Mucosa of stomach (tissue), 1 donor: ENCODE measurements around the gene SC5D.

Experiments
- H3K27me3 ChIP-seq: one replicate; pipeline ENCODE4 v1.7.0; 2013; ENCODE audit warnings: mild to moderate bottlenecking, low read length; ENCODE audit not compliant: control insufficient read depth, insufficient read depth
- H3K36me3 ChIP-seq: one replicate; pipeline ENCODE4 v1.7.0; 2013; ENCODE audit warnings: low read length; ENCODE audit not compliant: control insufficient read depth, insufficient read depth
- H3K4me1 ChIP-seq: one replicate; pipeline ENCODE4 v1.7.0; 2013; ENCODE audit warnings: mild to moderate bottlenecking, low read length; ENCODE audit not compliant: control insufficient read depth, insufficient read depth
- H3K4me3 ChIP-seq: one replicate; pipeline ENCODE4 v1.7.0; 2013; ENCODE audit warnings: low read length
- H3K9ac ChIP-seq: one replicate; pipeline ENCODE4 v1.7.0; 2013; ENCODE audit warnings: mild to moderate bottlenecking, low read length, moderate library complexity
- H3K9me3 ChIP-seq: one replicate; pipeline ENCODE4 v1.7.0; 2013; ENCODE audit warnings: mild to moderate bottlenecking, low read length, moderate library complexity; ENCODE audit not compliant: control insufficient read depth
- donor health status: Pancreatic carcinoma.

Gene SC5D

DNA sequence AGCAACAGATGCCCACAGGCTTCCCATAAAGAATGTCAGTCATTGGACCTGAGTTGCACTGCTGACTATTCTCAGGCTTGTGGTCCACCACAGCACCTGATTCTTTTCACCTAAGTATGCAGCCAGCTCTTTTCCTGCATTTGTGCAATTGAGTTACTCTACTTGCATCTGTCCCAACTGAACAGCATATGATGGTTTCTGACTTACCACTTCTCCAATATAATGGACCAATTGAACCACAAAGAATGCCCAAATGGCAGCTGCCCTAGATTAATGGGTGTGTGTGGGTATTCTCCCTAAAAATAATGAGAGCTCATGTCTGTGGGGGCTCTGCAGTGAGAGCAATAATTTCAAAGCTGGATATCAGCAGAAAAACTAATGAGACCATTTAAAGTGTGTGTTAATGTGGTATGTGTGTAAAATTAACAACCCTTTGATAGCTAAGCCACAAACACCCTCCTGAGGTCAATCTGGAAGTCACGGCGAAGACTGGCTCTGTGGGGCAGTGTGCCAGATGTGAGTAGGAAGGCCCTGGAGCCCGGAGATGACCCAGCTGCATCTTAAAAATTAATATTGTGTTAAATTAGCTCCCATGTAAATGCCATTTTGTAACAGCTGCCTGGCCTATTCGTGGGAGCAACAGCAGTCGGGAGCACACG, 43.8 kb downstream of the SC5D start:
- no peaks in the 10 kb centered on the region for H3K9me3 ChIP-seq
- H3K27me3 ChIP-seq: no peaks in the 10 kb centered on the region
- H3K4me3 ChIP-seq: no peak overlapping the region
- H3K4me1 ChIP-seq: no peaks in the 10 kb centered on the region
- no peak overlapping the region for H3K9ac ChIP-seq
- H3K36me3 ChIP-seq: no peaks in the 10 kb centered on the region

DNA sequence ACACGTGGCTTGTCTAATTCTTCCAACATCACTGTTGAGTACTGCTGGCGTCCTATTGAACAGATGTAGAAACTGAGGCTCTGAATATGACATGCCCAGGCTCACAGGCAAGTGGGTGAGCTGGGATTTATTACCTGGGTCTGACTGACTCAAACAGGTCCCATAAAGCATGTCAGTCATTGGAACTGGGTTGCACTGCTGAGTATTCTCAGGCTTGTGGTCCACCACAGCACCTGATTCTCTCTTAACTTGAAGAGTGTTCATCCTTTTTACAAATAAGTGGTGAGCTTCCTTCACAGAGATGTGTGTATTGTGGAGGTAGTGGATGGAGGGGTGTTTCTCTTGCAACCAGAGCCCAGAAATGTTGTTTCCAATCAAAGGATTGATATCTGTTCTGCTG, 44.5 kb downstream of the SC5D start:
- Histone ChIP-seq H3K9ac (no peak overlapping the region), H3K4me1 (no peaks in the 10 kb centered on the region), H3K27me3 (no peaks in the 10 kb centered on the region), H3K36me3 (no peaks in the 10 kb centered on the region), H3K4me3 (no peak overlapping the region), H3K9me3 (no peaks in the 10 kb centered on the region)

DNA sequence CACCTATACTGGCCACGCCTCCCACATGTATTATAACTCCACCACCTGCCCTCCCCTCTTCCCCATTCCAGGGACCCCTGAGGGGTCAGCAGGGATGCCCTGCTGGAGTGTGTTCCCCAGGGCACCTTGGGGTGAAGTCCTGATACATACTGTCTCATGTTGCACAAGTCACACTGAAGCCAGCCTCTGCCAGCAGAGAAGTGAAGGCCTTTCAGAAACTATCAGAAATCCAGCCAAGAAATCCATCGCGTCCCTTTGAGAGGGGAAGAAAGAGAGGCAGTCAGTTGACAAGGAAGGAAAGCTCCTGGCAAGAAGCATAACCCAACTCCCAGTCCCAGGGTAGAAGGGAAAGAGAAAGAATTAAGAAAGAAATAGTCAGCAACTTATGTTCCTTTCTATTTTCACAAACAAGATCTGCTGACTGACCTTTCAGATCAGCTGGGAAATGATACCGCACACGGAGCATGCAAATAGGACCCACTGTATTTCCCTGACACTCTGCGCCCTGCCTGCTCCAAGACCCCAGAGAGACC, 45.2 kb downstream of the SC5D start:
- no peaks in the 10 kb centered on the region for H3K4me1 ChIP-seq
- no peaks in the 10 kb centered on the region for H3K27me3 ChIP-seq
- H3K36me3 ChIP-seq: no peaks in the 10 kb centered on the region
- no peaks in the 10 kb centered on the region for H3K9me3 ChIP-seq
- no peak overlapping the region for H3K9ac ChIP-seq
- no peak overlapping the region for H3K4me3 ChIP-seq

DNA sequence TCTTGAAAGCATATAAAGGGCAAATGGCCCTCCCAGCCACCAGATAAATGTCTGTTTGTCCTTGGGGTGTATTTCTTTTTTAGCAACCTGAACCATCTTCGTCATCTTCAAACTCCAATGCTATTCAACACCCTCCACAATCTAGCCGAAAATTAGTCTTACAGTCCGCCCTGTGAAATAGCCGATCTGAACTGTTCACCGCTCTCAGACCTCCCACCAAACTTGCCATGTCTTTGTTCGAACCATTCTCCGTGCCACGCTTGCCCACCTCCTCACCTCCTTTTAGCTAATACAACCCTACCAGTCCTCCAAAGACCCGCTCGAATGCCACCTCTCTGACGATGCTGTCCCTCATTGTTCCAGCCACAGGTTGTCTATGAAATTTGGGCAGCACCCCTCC, 46.0 kb downstream of the SC5D start:
- Histone ChIP-seq H3K4me1 (no peaks in the 10 kb centered on the region), H3K27me3 (no peaks in the 10 kb centered on the region), H3K36me3 (no peaks in the 10 kb centered on the region)

DNA sequence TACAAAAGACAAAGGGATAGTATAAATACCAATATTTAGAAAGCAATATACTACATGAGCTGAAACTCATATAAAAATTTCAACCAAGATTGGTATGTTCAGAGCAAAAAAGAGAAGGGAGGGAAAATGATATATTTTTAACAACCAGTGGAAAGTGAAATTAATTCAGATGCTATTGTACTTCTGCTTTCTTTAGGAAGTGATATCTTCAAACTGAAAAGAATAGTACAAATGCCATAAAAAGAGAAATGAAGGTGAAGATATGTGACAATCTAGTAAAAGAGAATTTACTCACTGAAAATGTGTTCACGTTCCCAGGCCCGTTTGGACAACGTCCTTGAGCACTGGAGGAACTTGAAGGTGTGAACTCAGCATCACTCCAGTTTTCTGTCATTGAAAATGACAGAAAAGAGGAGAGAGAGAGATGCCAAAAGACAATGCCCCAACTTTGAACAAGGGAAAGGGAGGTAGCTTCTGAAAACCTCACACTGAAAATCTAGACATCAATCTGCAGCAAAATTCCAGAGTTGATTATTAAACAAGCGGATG, 47.5 kb downstream of the SC5D start:
- Histone ChIP-seq H3K36me3 (no peaks in the 10 kb centered on the region), H3K27me3 (no peaks in the 10 kb centered on the region), H3K4me3 (no peak overlapping the region), H3K9me3 (no peaks in the 10 kb centered on the region), H3K9ac (no peak overlapping the region), H3K4me1 (no peaks in the 10 kb centered on the region)

More for the DNA sequence above, 46.0 kb downstream of the SC5D start:
- H3K4me3 ChIP-seq: no peak overlapping the region
- H3K9me3 ChIP-seq: no peaks in the 10 kb centered on the region
- no peak overlapping the region for H3K9ac ChIP-seq

DNA sequence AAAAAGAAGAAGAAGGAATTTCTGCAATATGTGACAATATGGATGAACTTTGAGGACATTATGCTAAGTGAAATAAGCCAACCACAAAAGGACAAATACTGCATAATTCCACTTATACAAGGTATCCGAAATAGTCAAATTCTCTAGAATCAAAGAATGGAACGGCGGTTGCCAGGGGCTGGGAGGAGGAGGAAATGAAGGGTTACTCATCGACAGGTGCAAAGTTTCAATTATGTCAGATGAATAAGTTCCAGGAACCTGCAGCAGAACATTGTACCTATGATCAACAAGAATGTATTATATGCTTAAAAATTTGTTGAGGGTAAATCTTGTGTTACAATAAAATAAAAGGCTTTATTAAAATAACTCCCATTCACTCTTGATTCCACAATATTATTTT, 49.0 kb downstream of the SC5D start:
- Histone ChIP-seq H3K9ac (no peak overlapping the region), H3K4me3 (no peak overlapping the region)

DNA sequence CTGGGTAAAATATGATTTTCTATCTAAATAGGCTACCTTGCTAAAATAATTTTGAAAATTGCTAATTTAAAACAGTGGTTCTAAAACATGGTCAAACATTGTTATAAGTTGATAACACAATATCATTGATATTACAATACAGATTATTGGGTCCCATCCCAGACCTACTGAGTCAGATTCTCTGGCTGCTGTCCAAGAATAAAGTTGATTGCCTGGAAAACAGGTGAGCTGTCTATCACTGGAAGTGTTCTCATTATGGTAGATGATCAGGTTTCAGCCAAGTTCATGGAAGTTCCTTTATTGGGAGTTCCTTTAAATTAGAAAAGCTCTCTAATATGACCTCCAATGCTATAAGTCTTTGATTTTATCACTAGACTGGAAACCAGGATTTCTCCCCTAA, 52.3 kb downstream of the SC5D start:
- Histone ChIP-seq H3K4me1 (peaks cover 13% of the 10 kb centered on the region), H3K4me3 (no peak overlapping the region), H3K36me3 (no peaks in the 10 kb centered on the region), H3K9me3 (no peaks in the 10 kb centered on the region), H3K9ac (no peak overlapping the region), H3K27me3 (no peaks in the 10 kb centered on the region)

More for the DNA sequence above, 49.0 kb downstream of the SC5D start:
- H3K4me1 ChIP-seq: no peaks in the 10 kb centered on the region
- no peaks in the 10 kb centered on the region for H3K27me3 ChIP-seq
- no peaks in the 10 kb centered on the region for H3K36me3 ChIP-seq
- no peaks in the 10 kb centered on the region for H3K9me3 ChIP-seq

DNA sequence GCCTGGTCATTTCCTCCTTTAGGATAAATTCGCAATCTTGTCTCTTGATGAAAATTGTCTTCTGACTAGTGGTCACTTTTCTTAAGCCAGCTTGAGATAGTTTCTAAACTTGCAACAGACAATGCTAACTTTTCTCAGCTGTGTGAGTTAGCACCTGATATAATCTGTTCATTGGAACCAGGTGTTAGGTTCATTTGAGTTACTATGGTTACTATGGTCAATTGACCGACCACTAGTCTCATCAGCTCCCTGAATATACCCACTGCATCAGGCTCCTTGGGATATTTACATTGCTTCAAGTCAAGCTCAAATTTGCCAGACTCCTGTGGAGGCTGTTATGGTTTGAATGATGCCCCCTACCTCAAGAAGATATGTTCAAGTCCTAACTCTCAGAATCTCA, 54.5 kb downstream of the SC5D start:
- H3K9me3 ChIP-seq: no peaks in the 10 kb centered on the region
- no peak overlapping the region for H3K9ac ChIP-seq
- H3K36me3 ChIP-seq: no peaks in the 10 kb centered on the region
- no peak overlapping the region for H3K4me3 ChIP-seq
- H3K4me1 ChIP-seq: peaks cover 13% of the 10 kb centered on the region
- H3K27me3 ChIP-seq: no peaks in the 10 kb centered on the region

DNA sequence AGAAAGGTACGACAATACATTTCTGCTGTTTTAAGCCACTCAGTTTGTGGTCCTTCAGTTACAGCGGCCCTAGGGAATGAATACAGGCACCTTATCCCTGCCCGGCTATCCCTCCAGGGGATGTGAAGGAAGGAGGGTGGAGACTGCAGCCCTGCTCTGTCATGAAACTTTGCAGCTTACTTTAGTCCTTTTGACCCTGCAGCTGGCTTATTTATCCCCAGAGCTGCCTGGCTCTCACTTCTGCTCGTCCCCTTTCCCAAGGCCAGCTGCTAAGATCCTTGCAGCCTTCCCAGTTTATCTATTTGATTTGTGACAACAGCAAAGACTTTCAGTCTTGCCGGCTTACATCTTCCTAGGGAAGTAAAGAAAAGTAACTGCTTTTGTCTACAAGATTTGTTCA, 55.2 kb downstream of the SC5D start:
- no peaks in the 10 kb centered on the region for H3K27me3 ChIP-seq
- H3K9ac ChIP-seq: no peak overlapping the region
- H3K4me3 ChIP-seq: no peak overlapping the region
- no peaks in the 10 kb centered on the region for H3K36me3 ChIP-seq
- H3K4me1 ChIP-seq: peaks cover 13% of the 10 kb centered on the region
- H3K9me3 ChIP-seq: no peaks in the 10 kb centered on the region

DNA sequence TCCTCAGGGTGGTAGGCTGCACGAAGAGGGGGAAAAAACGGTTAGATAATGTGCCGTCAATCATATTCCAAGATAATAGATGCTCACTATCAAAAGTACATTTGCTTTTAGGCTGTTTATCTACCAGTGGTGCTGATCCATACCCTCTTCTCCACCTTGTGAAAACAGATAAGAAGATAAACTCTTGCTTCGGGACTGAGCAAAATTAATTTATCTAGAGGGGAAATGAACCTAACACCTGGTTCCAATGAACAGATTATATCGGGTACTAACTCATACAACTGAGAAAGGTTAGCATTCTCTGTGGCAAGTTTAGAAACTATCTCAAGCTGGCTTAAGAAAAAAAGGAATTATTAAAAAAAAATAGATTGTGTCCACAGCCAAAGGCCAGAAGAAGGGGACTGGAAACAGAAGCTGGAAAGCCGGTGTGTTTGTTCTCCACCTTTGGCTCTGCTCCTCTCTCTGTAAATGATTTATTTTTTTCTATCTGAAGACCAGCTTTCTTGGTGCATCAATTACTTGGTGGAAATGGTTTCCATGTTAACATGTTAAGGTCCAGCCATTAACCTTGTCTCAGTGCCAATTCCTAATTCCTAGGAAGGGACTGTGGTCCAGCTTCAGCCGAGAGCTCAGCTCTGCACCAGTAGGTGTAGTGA, 55.8 kb downstream of the SC5D start:
- H3K4me3 ChIP-seq: no peak overlapping the region
- H3K36me3 ChIP-seq: no peaks in the 10 kb centered on the region
- no peak overlapping the region for H3K9ac ChIP-seq
- no peaks in the 10 kb centered on the region for H3K9me3 ChIP-seq
- peaks cover 13% of the 10 kb centered on the region for H3K4me1 ChIP-seq
- no peaks in the 10 kb centered on the region for H3K27me3 ChIP-seq

DNA sequence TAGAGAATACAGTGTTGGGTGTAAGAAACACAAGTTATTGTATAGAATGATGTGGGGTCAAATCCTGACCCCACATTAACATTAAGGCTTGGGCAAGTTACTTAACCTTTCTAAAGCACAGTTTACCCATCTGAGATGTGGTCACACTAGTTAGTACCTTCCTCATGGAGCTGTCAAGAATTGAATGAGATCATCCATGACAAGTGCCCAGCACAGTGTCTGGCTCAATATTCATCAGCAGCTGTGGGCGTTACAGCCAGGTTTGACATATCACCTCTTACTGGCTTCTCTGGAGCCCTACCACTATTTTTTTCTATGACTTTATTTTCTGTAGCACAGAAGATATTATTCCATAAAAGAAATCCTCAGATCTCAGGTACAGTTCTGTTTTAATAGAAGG, 57.2 kb downstream of the SC5D start:
- no peaks in the 10 kb centered on the region for H3K27me3 ChIP-seq
- peaks cover 16% of the 10 kb centered on the region for H3K4me1 ChIP-seq
- no peaks in the 10 kb centered on the region for H3K9me3 ChIP-seq
- no peak overlapping the region for H3K4me3 ChIP-seq
- H3K9ac ChIP-seq: no peak overlapping the region
- H3K36me3 ChIP-seq: no peaks in the 10 kb centered on the region

DNA sequence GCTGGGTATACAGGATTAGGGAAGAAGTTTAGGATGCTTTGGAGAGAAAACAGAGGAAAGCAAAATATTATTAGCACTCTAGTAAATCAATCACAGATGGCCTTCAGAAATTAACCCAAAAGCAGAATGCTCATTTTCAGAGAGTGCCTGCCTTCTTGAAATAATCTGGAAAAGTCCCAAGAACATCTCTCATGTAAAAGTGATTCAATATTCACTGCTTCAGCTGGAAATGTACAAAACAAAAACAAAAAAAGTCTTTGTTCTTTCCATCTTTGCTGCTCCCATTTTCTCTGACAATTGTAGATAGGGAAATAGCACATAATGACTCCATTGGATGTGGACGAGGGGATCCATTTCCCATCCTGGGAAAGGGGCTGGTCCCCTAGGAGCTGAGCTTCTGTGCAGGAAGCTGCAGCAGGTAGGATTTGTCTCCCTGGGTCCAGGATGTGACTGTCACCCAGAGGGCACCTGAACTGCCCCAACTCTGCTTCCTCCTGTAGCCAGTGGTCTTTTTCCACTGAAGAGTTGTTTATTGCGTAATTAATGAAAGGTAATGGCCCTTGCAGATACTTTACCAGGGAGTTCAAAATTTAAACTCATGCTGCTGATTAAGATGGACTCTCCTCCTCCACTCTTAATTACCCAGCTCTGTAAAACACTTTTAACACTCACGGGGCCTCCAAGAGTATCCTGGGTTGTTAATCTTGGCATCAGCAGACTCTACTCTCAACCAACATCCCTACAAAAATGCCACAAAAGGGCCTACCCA, 57.9 kb downstream of the SC5D start:
- Histone ChIP-seq H3K9me3 (no peaks in the 10 kb centered on the region), H3K36me3 (no peaks in the 10 kb centered on the region), H3K4me3 (no peak overlapping the region), H3K27me3 (no peaks in the 10 kb centered on the region), H3K4me1 (peaks cover 24% of the 10 kb centered on the region), H3K9ac (no peak overlapping the region)
